GM12878 (cell line): Measurements from ENCODE around the gene IRGQ. TPM values are rescaled to one million over a fixed set of nuclear protein-coding genes. Genes with fewer than 3 reads are reported as not detected.

Experiments
- BHLHE40 ChIP-seq, 2 experiments: fragments of 450-650 bp in 1 of 2; IDR thresholded peaks; 2 replicates each; pipeline ENCODE4 v1.6.1; 2011 to 2017; ENCODE audit warnings: low read depth in 2 of 2, borderline replicate concordance in 1 of 2, improper control_type of control experiment in 1 of 2, low read length in 1 of 2, mild to moderate bottlenecking in 1 of 2
- HDGF ChIP-seq: fragments of 450-650 bp; IDR thresholded peaks from 2 replicates; pipeline ENCODE4 v1.6.1; 2016; ENCODE audit warnings: antibody characterized with exemption
- POLR2A ChIP-seq: IDR thresholded peaks from 2 replicates; pipeline ENCODE4 v1.6.1; 2011; ENCODE audit warnings: low read depth, mild to moderate bottlenecking, low read length
- POU2F2 ChIP-seq: IDR thresholded peaks from 3 replicates; pipeline ENCODE4 v1.6.1; 2011; ENCODE audit warnings: low read depth, mild to moderate bottlenecking, low read length, borderline replicate concordance
- YY1 ChIP-seq: IDR thresholded peaks from 2 replicates; pipeline ENCODE4 v1.6.1; 2011; ENCODE audit warnings: low read depth, mild to moderate bottlenecking, low read length
- polyA plus RNA-seq, 11 experiments: library from polyadenylated mRNA; depleted of rRNA in 4 of 11; unstranded in 6 of 11; stranded (reverse) in 5 of 11; fragments of >200 nt; fragmentation: Nextera tagmentation in 4 of 11; fragmentation: Illumina TruSeq in 1 of 11; extraction: Ambion mirVana in 4 of 11; extraction: Trizol in 1 of 11; gene quantifications; 1 replicate in 1 of 11; 2 replicates in 10 of 11; pipeline versions ENCODE4 v1.2.1 to v1.2.3, GENCODE V29; 2011 to 2016; ENCODE audit warnings: inconsistent platforms in 2 of 11, missing spikeins in 2 of 11, low read depth in 1 of 11
- total RNA-seq, 4 experiments: library from RNA; depleted of rRNA in 3 of 4; stranded (reverse); fragments of >200 nt in 3 of 4; fragmentation: Illumina TruSeq in 1 of 4; extraction: Trizol in 1 of 4; gene quantifications; 2 replicates each; pipeline versions ENCODE4 v1.2.1 to v1.2.3, GENCODE V29; 2013 to 2021
- TF ChIP-seq, protein P1 (sequence below): fragments of 450-650 bp; IDR thresholded peaks from 2 replicates; pipeline ENCODE4 v1.6.1; 2014; ENCODE audit warnings: mild to moderate bottlenecking
- TF ChIP-seq, protein P2 (sequence below): fragments of 450-650 bp; IDR thresholded peaks from 2 replicates; pipeline ENCODE4 v1.6.1; 2016; ENCODE audit warnings: mild to moderate bottlenecking, moderate library complexity, borderline replicate concordance

The IRGQ gene
- total and polyA plus RNA-seq, 10 of the 15 experiments (the other 5 are each of a cell fraction or from before 2014, with no cell fraction given) = 3.3 to 20.8 (median 9.0) TPM

DNA sequence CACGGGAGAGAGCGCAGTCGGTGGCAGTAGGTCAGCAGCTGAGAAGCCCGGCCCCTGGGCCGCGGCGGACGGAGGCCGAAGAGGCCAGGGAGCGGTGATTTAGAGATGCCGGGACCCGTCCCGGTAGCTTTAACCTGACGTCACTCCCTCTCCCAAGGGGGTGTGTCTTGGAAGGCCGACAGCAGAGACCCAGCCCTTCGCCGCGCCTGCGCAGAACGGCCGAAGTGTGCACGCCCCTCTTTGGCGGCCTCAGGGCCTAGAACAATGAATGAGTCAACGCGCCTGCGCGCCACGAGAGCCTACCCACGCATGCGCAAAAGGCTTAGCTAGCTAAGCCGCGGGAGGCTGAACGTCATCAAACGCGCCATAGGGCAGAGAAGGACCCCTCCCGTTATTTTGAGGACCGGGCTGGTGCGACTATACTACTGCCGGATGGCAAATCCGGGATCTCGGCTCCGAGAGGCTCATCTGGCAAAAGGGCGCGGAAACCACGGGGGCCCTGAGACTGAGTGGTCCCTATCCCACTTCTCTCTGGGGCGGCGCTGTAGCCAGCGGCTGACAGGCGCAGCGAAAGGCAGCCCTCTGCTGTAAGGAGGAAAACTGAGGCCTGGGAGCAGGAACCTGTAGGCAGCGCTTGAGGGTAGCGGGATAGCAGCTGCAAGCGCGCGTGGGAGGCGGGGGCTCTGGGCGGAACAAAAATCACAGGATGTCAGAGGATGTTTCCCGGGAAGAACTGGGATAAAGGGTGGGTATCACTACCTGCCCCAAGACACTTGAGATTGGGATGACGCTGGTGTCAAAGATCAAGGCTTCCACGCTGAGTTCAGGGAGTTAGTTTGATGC is at the start of gene IRGQ, which contains the start of gene ZNF576 (continued):
- TF ChIP-seq BHLHE40 (IDR thresholded peaks at IDR 0.05; ENCODE audit: borderline replicate concordance in 1 of 2, low read depth in 2 of 2, low read length in 1 of 2) (0 out of 4 replicates have a peak, but pooled peaks have one; percentile 30 to 44), HDGF (no peak), YY1 (peak; percentile 49; the same call in 1 of the 2 replicates), POLR2A (peak; percentile 48), POU2F2 (peak; percentile 20; the same call in 1 of the 3 replicates)
- TF ChIP-seq, protein P1, sequence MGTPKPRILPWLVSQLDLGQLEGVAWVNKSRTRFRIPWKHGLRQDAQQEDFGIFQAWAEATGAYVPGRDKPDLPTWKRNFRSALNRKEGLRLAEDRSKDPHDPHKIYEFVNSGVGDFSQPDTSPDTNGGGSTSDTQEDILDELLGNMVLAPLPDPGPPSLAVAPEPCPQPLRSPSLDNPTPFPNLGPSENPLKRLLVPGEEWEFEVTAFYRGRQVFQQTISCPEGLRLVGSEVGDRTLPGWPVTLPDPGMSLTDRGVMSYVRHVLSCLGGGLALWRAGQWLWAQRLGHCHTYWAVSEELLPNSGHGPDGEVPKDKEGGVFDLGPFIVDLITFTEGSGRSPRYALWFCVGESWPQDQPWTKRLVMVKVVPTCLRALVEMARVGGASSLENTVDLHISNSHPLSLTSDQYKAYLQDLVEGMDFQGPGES = peak; percentile 15; the same call in 1 of the 2 replicates
- TF ChIP-seq, protein P2, sequence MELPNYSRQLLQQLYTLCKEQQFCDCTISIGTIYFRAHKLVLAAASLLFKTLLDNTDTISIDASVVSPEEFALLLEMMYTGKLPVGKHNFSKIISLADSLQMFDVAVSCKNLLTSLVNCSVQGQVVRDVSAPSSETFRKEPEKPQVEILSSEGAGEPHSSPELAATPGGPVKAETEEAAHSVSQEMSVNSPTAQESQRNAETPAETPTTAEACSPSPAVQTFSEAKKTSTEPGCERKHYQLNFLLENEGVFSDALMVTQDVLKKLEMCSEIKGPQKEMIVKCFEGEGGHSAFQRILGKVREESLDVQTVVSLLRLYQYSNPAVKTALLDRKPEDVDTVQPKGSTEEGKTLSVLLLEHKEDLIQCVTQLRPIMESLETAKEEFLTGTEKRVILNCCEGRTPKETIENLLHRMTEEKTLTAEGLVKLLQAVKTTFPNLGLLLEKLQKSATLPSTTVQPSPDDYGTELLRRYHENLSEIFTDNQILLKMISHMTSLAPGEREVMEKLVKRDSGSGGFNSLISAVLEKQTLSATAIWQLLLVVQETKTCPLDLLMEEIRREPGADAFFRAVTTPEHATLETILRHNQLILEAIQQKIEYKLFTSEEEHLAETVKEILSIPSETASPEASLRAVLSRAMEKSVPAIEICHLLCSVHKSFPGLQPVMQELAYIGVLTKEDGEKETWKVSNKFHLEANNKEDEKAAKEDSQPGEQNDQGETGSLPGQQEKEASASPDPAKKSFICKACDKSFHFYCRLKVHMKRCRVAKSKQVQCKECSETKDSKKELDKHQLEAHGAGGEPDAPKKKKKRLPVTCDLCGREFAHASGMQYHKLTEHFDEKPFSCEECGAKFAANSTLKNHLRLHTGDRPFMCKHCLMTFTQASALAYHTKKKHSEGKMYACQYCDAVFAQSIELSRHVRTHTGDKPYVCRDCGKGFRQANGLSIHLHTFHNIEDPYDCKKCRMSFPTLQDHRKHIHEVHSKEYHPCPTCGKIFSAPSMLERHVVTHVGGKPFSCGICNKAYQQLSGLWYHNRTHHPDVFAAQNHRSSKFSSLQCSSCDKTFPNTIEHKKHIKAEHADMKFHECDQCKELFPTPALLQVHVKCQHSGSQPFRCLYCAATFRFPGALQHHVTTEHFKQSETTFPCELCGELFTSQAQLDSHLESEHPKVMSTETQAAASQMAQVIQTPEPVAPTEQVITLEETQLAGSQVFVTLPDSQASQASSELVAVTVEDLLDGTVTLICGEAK = peak; percentile 59; the same call in 1 of the 2 replicates
